ENCODE measurements around the gene ZKSCAN7.
A peak's percentile ranks its signal among the peaks of the same experiment; 100 is the strongest.
"Not testable (repeated sequence)": the region's sequence is repeated elsewhere in the genome, so short reads cannot be mapped to it uniquely, and the experiment has no call there.

The ZKSCAN7 gene

GRCh38 chr3:44535364-44535763 is 19.6 kb upstream of the ZKSCAN7 start:
- no peak for ATAC-seq
- no peak overlapping the region for H3K4me3 Mint-ChIP-seq
- H3K27ac Mint-ChIP-seq, result no peak overlapping the region
- H3K4me1 Mint-ChIP-seq, result no peaks in the 10 kb centered on the region
- DNase-seq, result no peak
- peaks cover 40% of the 10 kb centered on the region for H3K27me3 Mint-ChIP-seq
- H3K9me3 Mint-ChIP-seq, result no peaks in the 10 kb centered on the region
- H3K36me3 Mint-ChIP-seq (ENCODE audit: low read depth), result no peaks in the 10 kb centered on the region

- not testable (repeated sequence) for DNase-seq; H3K9me3 Mint-ChIP-seq; H3K4me3 Mint-ChIP-seq; ATAC-seq; H3K4me1 Mint-ChIP-seq; H3K27ac Mint-ChIP-seq; H3K36me3 Mint-ChIP-seq (ENCODE audit: low read depth)
- peaks cover 13% of the 10 kb centered on the region for H3K27me3 Mint-ChIP-seq
These were observed 10.2 kb upstream of the ZKSCAN7 start for GRCh38 chr3:44544811-44545210.

- peak overlapping the region; percentile 87 for H3K27ac Mint-ChIP-seq
- DNase-seq, result no peak
- peaks cover 23% of the 10 kb centered on the region for H3K4me1 Mint-ChIP-seq
- H3K36me3 Mint-ChIP-seq (ENCODE audit: low read depth), result peaks cover 47% of the 10 kb centered on the region
- H3K27me3 Mint-ChIP-seq, result no peaks in the 10 kb centered on the region
- H3K9me3 Mint-ChIP-seq, result peaks cover 12% of the 10 kb centered on the region
- peak overlapping the region; percentile 89 for H3K4me3 Mint-ChIP-seq
- peak; percentile 42 for ATAC-seq
These were observed 730 bp downstream of the ZKSCAN7 start for GRCh38 chr3:44555723-44556122.

- Mint-ChIP-seq H3K4me3 (no peak overlapping the region), H3K36me3 (ENCODE audit: low read depth) (peaks cover 61% of the 10 kb centered on the region), H3K9me3 (peaks cover 17% of the 10 kb centered on the region), H3K27ac (no peak overlapping the region), H3K27me3 (no peaks in the 10 kb centered on the region), H3K4me1 (peaks cover 23% of the 10 kb centered on the region)
- DNase-seq, result no peak
- ATAC-seq, result no peak
These were observed 2.1 kb downstream of the ZKSCAN7 start for GRCh38 chr3:44557074-44557473.

- H3K4me3 Mint-ChIP-seq, result no peak overlapping the region
- ATAC-seq (no peak), DNase-seq (no peak)
- peaks cover 9% of the 10 kb centered on the region for H3K4me1 Mint-ChIP-seq
- H3K36me3 Mint-ChIP-seq (ENCODE audit: low read depth), result peaks cover 83% of the 10 kb centered on the region
- H3K9me3 Mint-ChIP-seq, result peaks cover 26% of the 10 kb centered on the region
- no peak overlapping the region for H3K27ac Mint-ChIP-seq
- no peaks in the 10 kb centered on the region for H3K27me3 Mint-ChIP-seq
These were observed 6.1 kb downstream of the ZKSCAN7 start for GRCh38 chr3:44561076-44561475.

GRCh38 chr3:44562147-44562546 is 7.2 kb downstream of the ZKSCAN7 start:
- peaks cover 87% of the 10 kb centered on the region for H3K36me3 Mint-ChIP-seq (ENCODE audit: low read depth)
- H3K4me1 Mint-ChIP-seq, result peaks cover 4% of the 10 kb centered on the region
- no peak for ATAC-seq
- no peaks in the 10 kb centered on the region for H3K27me3 Mint-ChIP-seq
- no peak overlapping the region for H3K27ac Mint-ChIP-seq
- no peak for DNase-seq
- no peak overlapping the region for H3K4me3 Mint-ChIP-seq
- H3K9me3 Mint-ChIP-seq, result peaks cover 33% of the 10 kb centered on the region

GRCh38 chr3:44568561-44568960 is 13.6 kb downstream of the ZKSCAN7 start:
- no peak for ATAC-seq
- Mint-ChIP-seq H3K4me1 (no peaks in the 10 kb centered on the region), H3K9me3 (peaks cover 69% of the 10 kb centered on the region), H3K27ac (no peak overlapping the region), H3K27me3 (no peaks in the 10 kb centered on the region), H3K36me3 (ENCODE audit: low read depth) (peaks cover 89% of the 10 kb centered on the region), H3K4me3 (no peak overlapping the region)
- no peak for DNase-seq

GRCh38 chr3:44571024-44571423 is 16.0 kb downstream of the ZKSCAN7 start:
- H3K36me3 Mint-ChIP-seq (ENCODE audit: low read depth), result peaks cover 71% of the 10 kb centered on the region
- ATAC-seq (no peak), DNase-seq (no peak)
- H3K27ac Mint-ChIP-seq, result no peak overlapping the region
- peaks cover 67% of the 10 kb centered on the region for H3K9me3 Mint-ChIP-seq
- no peaks in the 10 kb centered on the region for H3K4me1 Mint-ChIP-seq
- H3K4me3 Mint-ChIP-seq, result no peak overlapping the region
- H3K27me3 Mint-ChIP-seq, result no peaks in the 10 kb centered on the region

- H3K4me1 Mint-ChIP-seq, result no peaks in the 10 kb centered on the region
- DNase-seq (no peak), ATAC-seq (no peak)
- H3K27ac Mint-ChIP-seq, result no peak overlapping the region
- peaks cover 30% of the 10 kb centered on the region for H3K9me3 Mint-ChIP-seq
- H3K27me3 Mint-ChIP-seq, result no peaks in the 10 kb centered on the region
- no peak overlapping the region for H3K4me3 Mint-ChIP-seq
- H3K36me3 Mint-ChIP-seq (ENCODE audit: low read depth), result peaks cover 42% of the 10 kb centered on the region
These were observed 21.6 kb downstream of the ZKSCAN7 start for GRCh38 chr3:44576613-44577012.

- Mint-ChIP-seq H3K9me3 (peaks cover 32% of the 10 kb centered on the region), H3K36me3 (ENCODE audit: low read depth) (peaks cover 38% of the 10 kb centered on the region)
- not testable (repeated sequence) for H3K4me1 Mint-ChIP-seq
These were observed 22.5 kb downstream of the ZKSCAN7 start for GRCh38 chr3:44577354-44577952.

GRCh38 chr3:44578316-44578715 is 23.3 kb downstream of the ZKSCAN7 start:
- not testable (repeated sequence) for ATAC-seq, H3K27ac Mint-ChIP-seq, DNase-seq, H3K4me3 Mint-ChIP-seq, H3K4me1 Mint-ChIP-seq, H3K27me3 Mint-ChIP-seq
- Mint-ChIP-seq H3K36me3 (ENCODE audit: low read depth) (peaks cover 32% of the 10 kb centered on the region), H3K9me3 (peaks cover 30% of the 10 kb centered on the region)

More at GRCh38 chr3:44577354-44577952, 22.5 kb downstream of the ZKSCAN7 start:
- H3K4me3 Mint-ChIP-seq, ATAC-seq, DNase-seq, H3K27ac Mint-ChIP-seq, H3K27me3 Mint-ChIP-seq: not testable (repeated sequence)

- Mint-ChIP-seq H3K36me3 (ENCODE audit: low read depth) (peaks cover 29% of the 10 kb centered on the region), H3K9me3 (peaks cover 34% of the 10 kb centered on the region)
- not testable (repeated sequence) for DNase-seq, ATAC-seq, H3K27ac Mint-ChIP-seq, H3K27me3 Mint-ChIP-seq, H3K4me3 Mint-ChIP-seq, H3K4me1 Mint-ChIP-seq
These were observed 24.0 kb downstream of the ZKSCAN7 start for GRCh38 chr3:44578924-44579515.

GRCh38 chr3:44579749-44580148 is 24.8 kb downstream of the ZKSCAN7 start:
- DNase-seq, H3K27ac Mint-ChIP-seq, H3K4me1 Mint-ChIP-seq, ATAC-seq, H3K4me3 Mint-ChIP-seq: not testable (repeated sequence)
- peaks cover 27% of the 10 kb centered on the region for H3K36me3 Mint-ChIP-seq (ENCODE audit: low read depth)
- H3K27me3 Mint-ChIP-seq, result peaks cover 10% of the 10 kb centered on the region
- H3K9me3 Mint-ChIP-seq, result peaks cover 29% of the 10 kb centered on the region

GRCh38 chr3:44580971-44581370 is 26.0 kb downstream of the ZKSCAN7 start:
- Mint-ChIP-seq H3K27me3 (peaks cover 22% of the 10 kb centered on the region), H3K4me1 (peaks cover 10% of the 10 kb centered on the region), H3K9me3 (peaks cover 25% of the 10 kb centered on the region), H3K36me3 (ENCODE audit: low read depth) (peaks cover 25% of the 10 kb centered on the region)
- DNase-seq, H3K4me3 Mint-ChIP-seq, H3K27ac Mint-ChIP-seq, ATAC-seq: not testable (repeated sequence)

GRCh38 chr3:44584646-44585501 is 29.9 kb downstream of the ZKSCAN7 start, which contains the start of gene ZNF660:
TSS of gene ZNF660 (plus strand) at chr3:44584964. CDS start at chr3:44594194, 9,230 bp downstream.
- Mint-ChIP-seq H3K4me1 (peaks cover 10% of the 10 kb centered on the region), H3K27ac (no peak within 1 kb of the TSS)

More at GRCh38 chr3:44584646-44585501, 29.9 kb downstream of the ZKSCAN7 start, which contains the start of gene ZNF660:
- Mint-ChIP-seq H3K4me3 (peak within 1 kb of the TSS; percentile 58), H3K9me3 (peaks cover 38% of the 10 kb centered on the region), H3K27me3 (peaks cover 38% of the 10 kb centered on the region), H3K36me3 (ENCODE audit: low read depth) (peaks cover 20% of the 10 kb centered on the region)
- ATAC-seq (peak; percentile 65), DNase-seq (peak; percentile 11)
